ENCODE data around the gene REV3L. TPM values are rescaled to one million over a fixed set of nuclear protein-coding genes. Genes with fewer than 3 reads are reported as not detected.

The REV3L gene
- total and polyA plus RNA-seq, 2 of the 8 experiments (the other 6 are each of a cell fraction or from before 2014, with no cell fraction given) = 2.1 to 6.6 TPM

- TF ChIP-seq, protein P1, sequence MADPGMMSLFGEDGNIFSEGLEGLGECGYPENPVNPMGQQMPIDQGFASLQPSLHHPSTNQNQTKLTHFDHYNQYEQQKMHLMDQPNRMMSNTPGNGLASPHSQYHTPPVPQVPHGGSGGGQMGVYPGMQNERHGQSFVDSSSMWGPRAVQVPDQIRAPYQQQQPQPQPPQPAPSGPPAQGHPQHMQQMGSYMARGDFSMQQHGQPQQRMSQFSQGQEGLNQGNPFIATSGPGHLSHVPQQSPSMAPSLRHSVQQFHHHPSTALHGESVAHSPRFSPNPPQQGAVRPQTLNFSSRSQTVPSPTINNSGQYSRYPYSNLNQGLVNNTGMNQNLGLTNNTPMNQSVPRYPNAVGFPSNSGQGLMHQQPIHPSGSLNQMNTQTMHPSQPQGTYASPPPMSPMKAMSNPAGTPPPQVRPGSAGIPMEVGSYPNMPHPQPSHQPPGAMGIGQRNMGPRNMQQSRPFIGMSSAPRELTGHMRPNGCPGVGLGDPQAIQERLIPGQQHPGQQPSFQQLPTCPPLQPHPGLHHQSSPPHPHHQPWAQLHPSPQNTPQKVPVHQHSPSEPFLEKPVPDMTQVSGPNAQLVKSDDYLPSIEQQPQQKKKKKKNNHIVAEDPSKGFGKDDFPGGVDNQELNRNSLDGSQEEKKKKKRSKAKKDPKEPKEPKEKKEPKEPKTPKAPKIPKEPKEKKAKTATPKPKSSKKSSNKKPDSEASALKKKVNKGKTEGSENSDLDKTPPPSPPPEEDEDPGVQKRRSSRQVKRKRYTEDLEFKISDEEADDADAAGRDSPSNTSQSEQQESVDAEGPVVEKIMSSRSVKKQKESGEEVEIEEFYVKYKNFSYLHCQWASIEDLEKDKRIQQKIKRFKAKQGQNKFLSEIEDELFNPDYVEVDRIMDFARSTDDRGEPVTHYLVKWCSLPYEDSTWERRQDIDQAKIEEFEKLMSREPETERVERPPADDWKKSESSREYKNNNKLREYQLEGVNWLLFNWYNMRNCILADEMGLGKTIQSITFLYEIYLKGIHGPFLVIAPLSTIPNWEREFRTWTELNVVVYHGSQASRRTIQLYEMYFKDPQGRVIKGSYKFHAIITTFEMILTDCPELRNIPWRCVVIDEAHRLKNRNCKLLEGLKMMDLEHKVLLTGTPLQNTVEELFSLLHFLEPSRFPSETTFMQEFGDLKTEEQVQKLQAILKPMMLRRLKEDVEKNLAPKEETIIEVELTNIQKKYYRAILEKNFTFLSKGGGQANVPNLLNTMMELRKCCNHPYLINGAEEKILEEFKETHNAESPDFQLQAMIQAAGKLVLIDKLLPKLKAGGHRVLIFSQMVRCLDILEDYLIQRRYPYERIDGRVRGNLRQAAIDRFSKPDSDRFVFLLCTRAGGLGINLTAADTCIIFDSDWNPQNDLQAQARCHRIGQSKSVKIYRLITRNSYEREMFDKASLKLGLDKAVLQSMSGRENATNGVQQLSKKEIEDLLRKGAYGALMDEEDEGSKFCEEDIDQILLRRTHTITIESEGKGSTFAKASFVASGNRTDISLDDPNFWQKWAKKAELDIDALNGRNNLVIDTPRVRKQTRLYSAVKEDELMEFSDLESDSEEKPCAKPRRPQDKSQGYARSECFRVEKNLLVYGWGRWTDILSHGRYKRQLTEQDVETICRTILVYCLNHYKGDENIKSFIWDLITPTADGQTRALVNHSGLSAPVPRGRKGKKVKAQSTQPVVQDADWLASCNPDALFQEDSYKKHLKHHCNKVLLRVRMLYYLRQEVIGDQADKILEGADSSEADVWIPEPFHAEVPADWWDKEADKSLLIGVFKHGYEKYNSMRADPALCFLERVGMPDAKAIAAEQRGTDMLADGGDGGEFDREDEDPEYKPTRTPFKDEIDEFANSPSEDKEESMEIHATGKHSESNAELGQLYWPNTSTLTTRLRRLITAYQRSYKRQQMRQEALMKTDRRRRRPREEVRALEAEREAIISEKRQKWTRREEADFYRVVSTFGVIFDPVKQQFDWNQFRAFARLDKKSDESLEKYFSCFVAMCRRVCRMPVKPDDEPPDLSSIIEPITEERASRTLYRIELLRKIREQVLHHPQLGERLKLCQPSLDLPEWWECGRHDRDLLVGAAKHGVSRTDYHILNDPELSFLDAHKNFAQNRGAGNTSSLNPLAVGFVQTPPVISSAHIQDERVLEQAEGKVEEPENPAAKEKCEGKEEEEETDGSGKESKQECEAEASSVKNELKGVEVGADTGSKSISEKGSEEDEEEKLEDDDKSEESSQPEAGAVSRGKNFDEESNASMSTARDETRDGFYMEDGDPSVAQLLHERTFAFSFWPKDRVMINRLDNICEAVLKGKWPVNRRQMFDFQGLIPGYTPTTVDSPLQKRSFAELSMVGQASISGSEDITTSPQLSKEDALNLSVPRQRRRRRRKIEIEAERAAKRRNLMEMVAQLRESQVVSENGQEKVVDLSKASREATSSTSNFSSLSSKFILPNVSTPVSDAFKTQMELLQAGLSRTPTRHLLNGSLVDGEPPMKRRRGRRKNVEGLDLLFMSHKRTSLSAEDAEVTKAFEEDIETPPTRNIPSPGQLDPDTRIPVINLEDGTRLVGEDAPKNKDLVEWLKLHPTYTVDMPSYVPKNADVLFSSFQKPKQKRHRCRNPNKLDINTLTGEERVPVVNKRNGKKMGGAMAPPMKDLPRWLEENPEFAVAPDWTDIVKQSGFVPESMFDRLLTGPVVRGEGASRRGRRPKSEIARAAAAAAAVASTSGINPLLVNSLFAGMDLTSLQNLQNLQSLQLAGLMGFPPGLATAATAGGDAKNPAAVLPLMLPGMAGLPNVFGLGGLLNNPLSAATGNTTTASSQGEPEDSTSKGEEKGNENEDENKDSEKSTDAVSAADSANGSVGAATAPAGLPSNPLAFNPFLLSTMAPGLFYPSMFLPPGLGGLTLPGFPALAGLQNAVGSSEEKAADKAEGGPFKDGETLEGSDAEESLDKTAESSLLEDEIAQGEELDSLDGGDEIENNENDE (IDR thresholded peaks at IDR 0.05; ENCODE audit: insufficient replicate concordance, low read length) = no peak
- TF ChIP-seq CBX8 (IDR thresholded peaks at IDR 0.05; ENCODE audit: borderline replicate concordance, low read depth, low read length) = no peak
These were observed 200.5 kb downstream of the REV3L start (continued) for GRCh38 chr6:111282515-111282914.

Data from H1 (cell line).